Motor neuron (in vitro differentiated cells): Measurements from ENCODE around the gene INHBB. TPM values are rescaled to one million over a fixed set of nuclear protein-coding genes. Genes with fewer than 3 reads are reported as not detected.
A peak's percentile ranks its signal among the peaks of the same experiment; 100 is the strongest.
"Not testable (repeated sequence)": the region's sequence is repeated elsewhere in the genome, so short reads cannot be mapped to it uniquely, and the experiment has no call there.

Experiments
- ATAC-seq, 8 experiments: fragments of 200-7000 bp; cut with Tn5 transposase; replicated peaks in 6 of 8; 2 replicates each; pipeline ENCODE4 v1.8.0; 2021; ENCODE audit warnings: mild to moderate bottlenecking in 8 of 8, moderate library complexity in 8 of 8
- H3K27ac ChIP-seq, 2 donors: fragments of 250-450 bp; sonication (Bioruptor Pico); 2 replicates each; pipeline ENCODE4 v1.9.0; 2021; ENCODE audit warnings: antibody characterized with exemption in 2 of 2, mild to moderate bottlenecking in 2 of 2, moderate library complexity in 1 of 2
- H3K4me1 ChIP-seq, 2 donors: fragments of 250-450 bp; sonication (Bioruptor Pico); replicated peaks in 1 of 2; 2 replicates each; pipeline ENCODE4 v1.6.1; 2021; ENCODE audit warnings: antibody characterized with exemption in 2 of 2, mild to moderate bottlenecking in 2 of 2, moderate library complexity in 1 of 2
- H3K4me3 ChIP-seq, 5 donors: fragments of 250-450 bp; sonication (Bioruptor Pico); 2 replicates each; pipeline ENCODE4 v1.9.0; 2021; ENCODE audit warnings: antibody characterized with exemption in 5 of 5, mild to moderate bottlenecking in 5 of 5, moderate library complexity in 4 of 5
- WGBS, 10 experiments: fragments of 450-650 bp; shearing (Covaris generic); methylation state at CpG; one replicate each; pipeline ENCODE4 v1.0.0; 2022; 5-methylcytosine and 5-hydroxymethylcytosine counted together
- in situ Hi-C, 9 experiments: fragments of 400-800 bp; cut with MboI; loops; one replicate each; pipeline ENCODE4 v1.15.0; 2021; ENCODE audit warnings: low sequenced_read_pairs in 9 of 9, low pct_unique_long_range_greater_than_20kb in 2 of 9; ENCODE audit not compliant: unreplicated experiment in 9 of 9
- total RNA-seq, 8 experiments: library from RNA; unstranded; fragments of 300-600 nt; gene quantifications; 2 replicates each; pipeline versions ENCODE4 v1.2.3 to v1.2.4, GENCODE V29; 2022

Gene INHBB
- total RNA-seq, 8 experiments from 2014 or later = 0.09 to 14.4 (median 1.5) TPM

DNA sequence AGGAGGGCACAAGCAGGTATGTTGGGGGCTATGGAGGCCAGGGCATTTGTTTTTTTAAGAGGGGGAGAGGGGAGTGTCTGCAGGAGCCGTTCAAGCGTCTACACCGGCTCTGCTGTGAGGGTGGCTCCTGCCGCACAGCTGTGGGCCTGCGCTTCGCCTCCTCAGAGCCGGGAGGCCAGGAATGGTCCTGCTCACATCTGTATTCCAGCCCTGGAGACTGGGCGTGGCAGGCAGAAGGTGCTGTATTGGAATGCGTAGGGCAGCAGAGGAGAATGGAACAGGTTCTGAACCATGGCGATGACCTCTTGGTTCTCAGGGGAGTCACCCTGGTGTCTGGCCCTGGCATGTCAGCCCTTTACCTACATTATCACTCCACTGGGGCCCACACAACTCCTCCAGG, 26.8 kb upstream of the INHBB start:
- 53 to 100% (median 87%) methylated on average over 1 to 3 of the region's 10 CpGs; no CpG with 5 or more reads in 6 of the 10 experiments for WGBS, 10 experiments
- no peak overlapping the region for H3K4me3 ChIP-seq
- no peak overlapping the region for H3K27ac ChIP-seq
- ATAC-seq = peak in 4 of 8 experiments; percentile 4 to 70 (median 38)
- in situ Hi-C loops = no loop called here
- peaks cover 5 to 8% of the 10 kb centered on the region in 2 donors for H3K4me1 ChIP-seq

DNA sequence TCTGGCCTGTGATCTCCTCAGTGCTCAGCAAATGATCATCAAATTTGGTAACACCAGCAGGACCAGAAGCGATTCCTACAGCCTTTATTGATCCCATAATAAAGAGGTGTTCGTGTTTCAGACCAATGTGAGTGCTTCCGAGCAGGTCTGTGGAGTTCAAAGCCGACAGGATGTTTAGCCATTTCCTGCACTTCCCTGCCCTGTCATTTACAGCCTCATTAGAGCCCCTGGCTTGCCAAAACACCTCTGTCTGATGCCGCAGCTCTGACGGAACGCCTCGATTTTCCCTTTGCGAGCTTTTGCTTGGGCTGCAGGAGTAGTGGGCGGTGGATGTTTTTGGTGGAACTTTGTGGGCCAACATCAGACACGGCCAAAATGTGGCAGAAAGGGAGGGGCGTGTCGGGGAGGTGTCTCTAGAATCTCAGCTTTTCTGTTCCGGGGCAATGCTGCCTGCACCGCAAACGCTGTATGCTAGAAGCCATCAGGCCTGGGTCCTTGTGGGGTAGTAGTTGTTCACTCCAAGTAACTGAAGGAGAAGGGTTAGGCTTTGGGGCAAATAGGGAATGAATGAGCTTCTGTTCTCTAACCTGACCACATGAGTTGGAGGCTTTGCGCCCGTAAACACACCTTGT, 26.1 kb upstream of the INHBB start:
- Histone ChIP-seq H3K4me1 (peaks cover 3% of the 10 kb centered on the region in 2 donors), H3K4me3 (no peak overlapping the region), H3K27ac (no peak overlapping the region)
- ATAC-seq = no peak
- in situ Hi-C loops = no loop called here
- 62 to 100% (median 79%) methylated on average over 2 to 13 of the region's 18 CpGs; no CpG with 5 or more reads in 2 of the 10 experiments for WGBS, 10 experiments

DNA sequence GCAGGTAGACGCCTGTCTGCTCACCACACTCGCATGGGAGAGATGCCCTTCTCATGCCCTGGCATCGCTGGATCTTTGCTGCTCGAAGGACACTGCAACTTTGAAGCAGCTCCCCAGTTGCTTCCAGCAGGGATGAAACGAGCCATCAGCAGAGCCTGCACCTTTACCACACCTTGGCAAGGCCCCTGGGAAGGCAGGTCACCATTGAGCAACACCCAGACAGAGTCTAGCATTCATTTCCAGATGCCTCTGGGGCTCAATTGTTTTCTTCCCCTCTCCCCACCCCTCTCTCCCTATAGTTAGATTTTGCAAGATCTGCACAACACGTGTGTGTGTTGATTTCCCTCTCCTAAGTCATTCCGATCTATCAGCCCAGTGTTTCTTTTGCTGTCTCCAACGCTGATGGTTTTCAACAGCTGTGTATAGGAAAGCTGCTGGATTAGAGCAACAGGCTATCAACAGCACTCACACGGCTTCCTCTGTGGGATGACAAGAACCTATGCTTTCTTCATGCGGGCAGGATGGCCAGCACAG, 25.6 kb upstream of the INHBB start:
- no peak overlapping the region for H3K27ac ChIP-seq
- ATAC-seq = peak in 1 of 8 experiments; percentile 36
- in situ Hi-C loops = no loop called here
- no peaks in the 10 kb centered on the region for H3K4me1 ChIP-seq
- H3K4me3 ChIP-seq = no peak overlapping the region
- 47 to 83% (median 67%) methylated on average over 1 to 7 of the region's 10 CpGs; no CpG with 5 or more reads in 3 of the 10 experiments for WGBS, 10 experiments

DNA sequence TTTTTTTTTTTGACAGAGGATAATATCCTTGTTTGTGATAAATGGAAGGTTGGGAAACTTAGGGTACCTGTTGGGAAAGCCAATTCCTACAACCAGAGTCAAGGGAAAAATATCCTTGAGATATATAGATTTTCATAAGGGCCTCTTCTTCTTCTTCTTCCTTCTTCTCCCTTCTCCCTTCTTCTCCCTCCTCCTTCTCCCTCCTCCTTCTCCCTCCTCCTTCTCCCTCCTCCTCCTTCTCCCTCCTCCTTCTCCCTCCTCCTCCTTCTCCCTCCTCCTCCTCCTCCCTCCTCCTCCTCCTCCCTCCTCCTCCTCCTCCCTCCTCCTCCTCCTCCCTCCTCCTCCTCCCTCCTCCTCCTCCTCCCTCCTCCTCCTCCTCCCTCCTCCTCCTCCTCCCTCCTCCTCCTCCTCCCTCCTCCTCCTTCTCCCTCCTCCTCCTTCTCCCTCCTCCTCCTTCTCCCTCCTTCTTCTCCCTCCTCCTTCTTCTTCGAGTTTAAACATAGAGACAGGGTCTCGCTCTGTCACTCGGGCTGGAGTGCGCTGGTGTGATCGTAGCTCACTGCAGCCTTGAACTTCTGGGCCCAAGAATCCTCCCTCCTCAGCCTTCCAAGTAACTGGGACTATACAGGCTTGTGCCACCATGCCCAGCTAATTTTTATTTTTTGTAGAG, 24.9 kb upstream of the INHBB start:
- in situ Hi-C loops = not testable (repeated sequence)

GRCh38 chr2:120321721-120322284, 24.1 kb upstream of the INHBB start:
- in situ Hi-C loops = no loop called here
- H3K4me1 ChIP-seq = no peaks in the 10 kb centered on the region
- no peak for ATAC-seq
- 73 to 100% (median 90%) methylated on average over 1 to 7 of the region's 10 CpGs; no CpG with 5 or more reads in 3 of the 10 experiments for WGBS, 10 experiments
- no peak overlapping the region for H3K27ac ChIP-seq
- H3K4me3 ChIP-seq = no peak overlapping the region

More for the DNA sequence above, 24.9 kb upstream of the INHBB start:
- WGBS, 10 experiments = 73% methylated on average over 3 of the region's 5 CpGs; no CpG with 5 or more reads in 9 of the 10 experiments
- H3K4me1 ChIP-seq, ATAC-seq, H3K4me3 ChIP-seq, H3K27ac ChIP-seq: not testable (repeated sequence)

GRCh38 chr2:120322329-120322728, 23.6 kb upstream of the INHBB start:
- no peak for ATAC-seq
- no peak overlapping the region for H3K27ac ChIP-seq
- H3K4me1 ChIP-seq = no peaks in the 10 kb centered on the region
- 90 to 100% (median 99%) methylated on average over 1 to 6 of the region's 7 CpGs; no CpG with 5 or more reads in 4 of the 10 experiments for WGBS, 10 experiments
- in situ Hi-C loops = no loop called here
- no peak overlapping the region for H3K4me3 ChIP-seq

DNA sequence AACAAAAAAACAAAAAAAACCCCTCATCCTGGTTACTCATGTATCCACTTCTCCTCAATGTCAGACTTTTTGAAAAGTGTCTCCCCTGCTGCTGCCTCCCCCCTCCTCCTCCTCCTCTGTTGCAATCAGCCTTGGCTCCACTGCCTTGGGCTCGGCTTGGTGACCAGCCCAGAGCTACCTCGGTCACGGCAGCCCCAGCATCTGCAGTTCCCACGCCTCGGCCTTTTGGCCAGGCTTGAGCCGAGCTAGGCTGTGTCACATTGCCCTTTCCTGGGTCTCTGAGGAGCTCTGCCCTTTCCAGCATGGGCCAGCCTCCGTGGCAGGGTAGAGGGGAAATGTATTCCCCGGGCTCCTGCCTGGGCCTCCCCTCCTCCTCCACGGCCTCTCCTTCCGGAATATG, 22.7 kb upstream of the INHBB start:
- WGBS, 10 experiments = 0 to 90% (median 50%) methylated on average over 1 to 3 of the region's 10 CpGs; no CpG with 5 or more reads in 5 of the 10 experiments
- H3K27ac ChIP-seq = no peak overlapping the region
- H3K4me3 ChIP-seq = no peak overlapping the region
- no peaks in the 10 kb centered on the region for H3K4me1 ChIP-seq
- in situ Hi-C loops = no loop called here
- peak in 2 of 8 experiments; percentile 19 to 57 for ATAC-seq

DNA sequence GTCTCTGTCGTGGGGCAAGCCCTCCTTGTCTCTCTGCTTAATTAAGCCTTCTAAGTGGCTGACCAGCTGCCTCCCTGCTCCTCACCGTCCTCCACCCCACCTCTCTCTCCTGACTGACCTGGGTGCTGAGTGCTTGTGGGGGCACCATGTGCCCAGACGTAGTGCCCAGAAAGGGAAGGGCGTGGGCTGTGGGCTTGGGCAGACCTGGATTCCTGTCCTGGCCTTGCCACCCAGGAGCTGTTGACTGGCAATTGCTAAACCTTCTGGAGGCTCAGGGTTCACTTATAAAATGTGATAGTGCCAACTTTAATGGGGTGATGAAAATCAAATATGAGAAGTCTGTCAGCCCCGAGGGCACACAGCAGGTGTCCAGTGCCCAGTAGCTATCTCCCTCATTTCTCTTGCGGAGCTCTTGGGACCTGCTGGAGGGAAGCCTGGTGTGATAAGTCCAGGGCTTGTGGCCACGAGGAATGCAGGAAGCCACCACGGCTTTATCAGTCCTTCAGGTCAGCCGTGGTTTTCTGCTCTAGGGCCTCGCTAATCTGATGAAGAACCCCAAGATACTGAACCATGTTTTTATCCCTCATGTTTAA, 22.0 kb upstream of the INHBB start:
- no peak for ATAC-seq
- no peak overlapping the region for H3K4me3 ChIP-seq
- in situ Hi-C loops = no loop called here
- 60 to 94% (median 77%) methylated on average over 1 to 6 of the region's 10 CpGs; no CpG with 5 or more reads in 3 of the 10 experiments for WGBS, 10 experiments
- H3K27ac ChIP-seq = no peak overlapping the region
- no peaks in the 10 kb centered on the region for H3K4me1 ChIP-seq

DNA sequence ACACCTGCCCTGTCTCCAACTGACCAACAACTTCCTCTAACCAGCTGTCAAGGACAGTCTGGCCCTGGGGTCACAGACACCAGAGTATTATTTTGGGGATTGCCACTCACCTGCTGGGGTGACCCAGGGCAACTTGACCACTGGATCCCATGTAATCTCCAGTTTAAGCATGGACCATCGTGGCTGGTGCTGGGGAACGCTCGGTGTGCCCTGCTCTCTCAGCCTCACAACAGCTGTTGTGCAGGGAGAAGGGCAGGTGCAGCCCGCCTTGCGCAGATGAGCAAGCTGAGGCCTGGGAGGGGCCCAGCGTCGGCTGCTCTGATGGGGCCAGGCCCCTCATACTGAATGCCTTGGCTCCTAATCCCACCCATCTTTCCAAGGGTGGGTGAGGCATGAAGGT, 21.0 kb upstream of the INHBB start:
- ATAC-seq = no peak
- Histone ChIP-seq H3K4me1 (no peaks in the 10 kb centered on the region), H3K27ac (no peak overlapping the region), H3K4me3 (no peak overlapping the region)
- WGBS, 10 experiments = 75 to 92% (median 84%) methylated on average over 1 to 7 of the region's 7 CpGs; no CpG with 5 or more reads in 5 of the 10 experiments
- in situ Hi-C loops = loop anchor here in 7 of 9 experiments (25.0 kb wide), 3 partner anchors 187 to 762 kb away; no protein-coding TSS in a partner anchor

GRCh38 chr2:120326066-120326465, 19.9 kb upstream of the INHBB start:
- WGBS, 10 experiments = 28 to 100% (median 76%) methylated on average over 1 to 9 of the region's 9 CpGs; no CpG with 5 or more reads in 2 of the 10 experiments
- in situ Hi-C loops = loop anchor here in 7 of 9 experiments (25.0 kb wide), 3 partner anchors 186 to 761 kb away; no protein-coding TSS in a partner anchor
- no peak overlapping the region for H3K27ac ChIP-seq
- H3K4me3 ChIP-seq = no peak overlapping the region
- ATAC-seq = no peak
- no peaks in the 10 kb centered on the region for H3K4me1 ChIP-seq

DNA sequence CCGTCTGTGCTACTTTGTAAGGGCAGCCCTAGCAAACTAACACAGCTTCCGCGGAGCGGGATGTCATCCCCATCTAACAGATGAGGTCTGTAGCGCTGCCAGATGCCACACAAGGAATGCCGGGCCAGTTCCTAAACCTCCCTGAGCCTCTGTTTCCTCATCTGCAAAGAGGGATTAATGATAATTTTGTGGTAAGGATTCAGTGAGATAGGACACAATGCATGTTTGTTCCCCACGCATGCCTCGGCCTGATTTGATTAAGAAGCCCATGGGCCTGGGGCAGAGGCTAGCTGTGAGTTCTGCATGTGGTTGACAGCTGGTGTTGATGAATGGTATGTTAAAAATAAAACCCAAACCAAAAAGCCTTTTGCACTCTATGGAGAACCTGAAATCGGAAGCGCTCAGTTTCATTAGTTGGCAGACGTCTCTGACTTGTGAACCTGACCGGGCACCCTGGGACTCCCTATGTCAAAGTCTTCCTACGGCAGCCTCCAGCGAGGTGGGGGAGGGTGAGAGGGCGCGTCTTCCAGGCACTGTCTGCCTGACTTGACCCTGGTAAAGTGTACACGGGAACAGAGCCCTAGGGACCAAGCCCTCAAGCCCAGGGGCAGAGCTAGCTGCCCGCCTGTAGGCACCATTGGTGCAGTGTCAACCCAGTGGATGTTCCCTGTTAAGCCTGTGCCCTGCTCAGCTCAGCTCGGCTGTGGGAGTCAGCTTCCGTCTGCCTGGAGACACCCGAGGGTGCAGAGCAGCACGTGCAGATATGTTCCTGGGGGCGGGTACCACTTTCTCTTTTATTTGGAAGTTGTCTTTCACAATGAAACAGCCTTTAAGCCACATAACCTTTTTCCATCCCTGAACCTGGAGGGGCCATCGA, 14.8 kb upstream of the INHBB start:
- Histone ChIP-seq H3K27ac (no peak overlapping the region), H3K4me3 (no peak overlapping the region), H3K4me1 (no peaks in the 10 kb centered on the region)
- WGBS, 10 experiments = 0 to 91% (median 81%) methylated on average over 1 to 13 of the region's 24 CpGs; no CpG with 5 or more reads in 2 of the 10 experiments
- peak in 1 of 8 experiments; percentile 71 for ATAC-seq
- in situ Hi-C loops = loop anchor here in 7 of 9 experiments (25.0 kb wide), 3 partner anchors 181 to 756 kb away; no protein-coding TSS in a partner anchor

- no peak overlapping the region for H3K4me3 ChIP-seq
- in situ Hi-C loops = loop anchor here in 7 of 9 experiments (25.0 kb wide), 3 partner anchors 180 to 755 kb away; no protein-coding TSS in a partner anchor
- H3K4me1 ChIP-seq = no peaks in the 10 kb centered on the region
- no peak for ATAC-seq
- WGBS, 10 experiments = 66 to 100% (median 80%) methylated on average over 1 to 3 of the region's 4 CpGs; no CpG with 5 or more reads in 1 of the 10 experiments
- H3K27ac ChIP-seq = no peak overlapping the region
These were observed 14.0 kb upstream of the INHBB start for GRCh38 chr2:120331903-120332302.
